Activated CD8-positive, alpha-beta memory T cell treated with anti-CD3 and anti-CD28 coated beads, Interleukin-2, amount 10 ng/mL, durations not matched to agents 7 days and 5 days (primary cell): ENCODE results near the gene PIGU. TPM values are rescaled to one million over a fixed set of nuclear protein-coding genes. Genes with fewer than 3 reads are reported as not detected.

Source experiments
- ATAC-seq: fragments of 150-1000 bp; cut with Tn5 transposase; one replicate; pipeline ENCODE4 v1.10.0; 2021; ENCODE audit warnings: moderate library complexity
- CTCF ChIA-PET: fragments of 350-600 bp; sonication (Branson Sonifier 250); formaldehyde crosslinking; loops from one replicate; lab custom pipeline; 2021; ENCODE audit warnings: antibody characterized with exemption; lab: Charles Lee
- DNase-seq: peaks from one replicate; pipeline ENCODE4 v3.0.0-alpha.2; 2020
- H3K27ac Mint-ChIP-seq: one replicate; pipeline ENCODE4 v1.8.0; 2021; ENCODE audit warnings: mild to moderate bottlenecking, mixed read lengths
- H3K27me3 Mint-ChIP-seq: one replicate; pipeline ENCODE4 v1.8.0; 2021; ENCODE audit warnings: mixed read lengths
- H3K36me3 Mint-ChIP-seq: one replicate; pipeline ENCODE4 v1.8.0; 2021; ENCODE audit warnings: mild to moderate bottlenecking, mixed read lengths
- H3K4me1 Mint-ChIP-seq: one replicate; pipeline ENCODE4 v1.8.0; 2021; ENCODE audit warnings: mixed read lengths
- H3K4me3 Mint-ChIP-seq: one replicate; pipeline ENCODE4 v1.8.0; 2021; ENCODE audit warnings: mild to moderate bottlenecking, moderate library complexity, mixed read lengths
- H3K9me3 Mint-ChIP-seq: one replicate; pipeline ENCODE4 v1.8.0; 2022; ENCODE audit warnings: low read depth, mixed read lengths
- total RNA-seq, 2 experiments: library from RNA; stranded (reverse); gene quantifications; one replicate each; pipeline ENCODE4 v1.2.3, GENCODE V29; 2021

Gene PIGU
- total RNA-seq, 2 experiments from 2014 or later: 20.5 to 20.7 TPM

DNA sequence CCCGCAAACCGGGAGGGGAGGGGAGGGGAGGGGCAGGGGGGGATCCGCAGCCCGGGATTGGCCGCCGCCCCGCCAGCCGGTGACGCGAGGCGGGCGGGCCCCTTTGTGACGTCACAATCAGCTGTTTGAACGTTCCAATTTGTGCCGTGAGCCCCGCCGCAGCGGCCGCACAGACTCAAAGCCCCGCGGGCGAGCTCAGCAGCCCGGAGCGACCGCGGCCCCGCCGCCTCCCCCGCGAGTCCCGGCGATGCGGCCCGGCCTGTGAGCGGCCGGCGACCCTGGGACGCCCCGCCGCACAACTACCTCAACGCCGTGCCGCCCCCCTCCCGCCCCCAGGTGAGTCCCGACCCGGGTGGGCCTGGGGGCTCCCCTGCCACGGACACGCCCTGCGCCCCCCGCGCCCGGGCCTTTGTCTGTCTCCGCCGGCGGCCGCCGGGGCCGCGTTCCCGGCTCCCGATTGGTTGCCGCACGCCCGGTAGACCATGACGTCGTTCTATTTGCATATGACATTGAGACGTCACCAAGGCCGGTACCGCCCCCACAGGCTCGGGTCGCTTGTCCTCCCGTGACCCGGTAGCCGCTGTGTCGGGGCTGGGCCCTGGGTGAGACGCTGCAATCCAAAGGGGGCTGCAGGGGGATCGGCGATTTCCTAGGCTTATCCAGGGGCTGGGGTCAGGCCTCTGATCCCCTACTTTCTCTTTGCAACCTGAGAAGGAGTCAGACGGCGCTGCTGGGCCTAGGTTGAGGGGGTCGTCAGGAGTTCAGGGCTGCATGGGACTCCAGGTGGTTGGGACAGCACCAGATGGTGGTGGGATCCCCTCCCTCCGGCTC, 27.5 kb upstream of the PIGU start, which contains the start of gene TP53INP2:
TP53INP2 (plus strand) TSS at position 168 of the 831 bp plus-strand sequence. CDS start 4,396 bp downstream, outside the sequence.
- Mint-ChIP-seq H3K9me3 (no peaks in the 10 kb centered on the region), H3K4me1 (peaks cover 22% of the 10 kb centered on the region), H3K4me3 (peak within 1 kb of the TSS; percentile 83), H3K36me3 (no peaks in the 10 kb centered on the region), H3K27me3 (peaks cover 19% of the 10 kb centered on the region), H3K27ac (peak within 1 kb of the TSS; percentile 85)
- CTCF ChIA-PET: interaction anchor here (0.6 to 4.9 kb wide), 10 partner anchors 24 to 392 kb away, joined by 3 to 43 read pairs (median 5); partner anchors contain the start of gene DYNLRB1
- DNase-seq: peak; percentile 93
- ATAC-seq: peak; percentile 65

DNA sequence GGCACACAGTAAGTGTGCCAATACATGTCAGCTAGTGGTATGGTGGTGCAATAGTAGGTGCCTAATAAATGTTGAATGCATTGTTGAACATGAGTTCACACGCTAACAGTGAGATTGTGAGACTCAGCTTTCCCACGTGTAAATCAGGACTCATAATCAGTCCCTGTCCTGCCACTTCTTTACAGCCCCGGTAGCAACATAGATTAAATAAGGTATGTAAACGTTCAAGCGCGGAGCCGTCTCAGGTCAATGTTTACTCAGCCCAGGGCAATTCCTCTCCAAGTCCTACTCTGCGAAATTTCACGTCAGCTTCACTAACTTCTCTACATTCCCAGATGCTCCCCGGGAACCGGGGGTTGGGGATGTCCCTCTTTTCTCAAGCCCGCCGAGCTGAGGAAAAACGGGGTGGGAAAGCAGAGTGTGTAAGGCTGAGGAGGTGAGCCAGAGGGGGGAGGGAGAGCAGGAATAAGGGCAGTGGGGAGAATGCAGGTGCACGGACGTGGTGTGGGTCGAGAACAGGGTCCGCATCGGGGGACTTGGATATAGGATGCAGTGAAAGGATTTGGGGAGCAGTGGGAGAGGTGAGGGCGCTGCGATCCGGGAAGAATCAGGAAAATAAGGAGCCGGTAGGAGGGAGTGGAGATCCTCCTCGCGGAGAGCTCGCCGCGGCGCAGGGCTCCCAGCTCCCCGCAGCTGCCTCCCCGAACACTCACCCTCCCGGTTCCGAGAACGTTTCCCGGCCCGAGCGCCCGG, 26.7 kb upstream of the PIGU start:
- no peaks in the 10 kb centered on the region for H3K36me3 Mint-ChIP-seq
- ATAC-seq: no peak
- H3K27me3 Mint-ChIP-seq: peaks cover 19% of the 10 kb centered on the region
- H3K4me1 Mint-ChIP-seq: peaks cover 21% of the 10 kb centered on the region
- peak overlapping the region; percentile 85 for H3K27ac Mint-ChIP-seq
- peak overlapping the region; percentile 83 for H3K4me3 Mint-ChIP-seq
- CTCF ChIA-PET: interaction anchor here (0.6 to 3.8 kb wide), 9 partner anchors 23 to 391 kb away, joined by 3 to 21 read pairs (median 3); partner anchors contain the start of genes DYNLRB1 and PIGU
- H3K9me3 Mint-ChIP-seq: no peaks in the 10 kb centered on the region
- no peak for DNase-seq

DNA sequence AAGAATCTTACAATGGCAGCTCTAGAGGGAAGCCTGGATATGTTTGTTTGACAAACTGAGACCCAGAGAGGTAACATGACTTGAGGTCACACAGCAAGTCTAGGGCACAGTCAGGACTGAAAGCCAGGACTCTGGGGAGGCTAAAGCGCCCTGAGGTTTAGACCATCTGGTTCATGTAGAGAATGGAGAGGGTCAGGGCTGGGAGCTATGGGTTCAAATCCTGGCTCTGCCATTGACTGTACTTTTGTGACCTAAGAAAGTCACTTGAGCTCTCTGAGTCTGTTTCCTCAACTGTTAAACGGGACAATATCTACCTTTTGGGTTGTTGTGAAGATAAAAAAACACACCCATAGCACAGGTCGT, 26.1 kb upstream of the PIGU start:
- no peaks in the 10 kb centered on the region for H3K36me3 Mint-ChIP-seq
- no peaks in the 10 kb centered on the region for H3K9me3 Mint-ChIP-seq
- no peak for DNase-seq
- CTCF ChIA-PET: interaction anchor here (0.6 to 3.8 kb wide), 7 partner anchors 26 to 391 kb away, joined by 3 to 21 read pairs (median 4); partner anchors contain the start of genes DYNLRB1 and PIGU
- peaks cover 18% of the 10 kb centered on the region for H3K4me1 Mint-ChIP-seq
- H3K4me3 Mint-ChIP-seq: peak overlapping the region; percentile 83
- peak overlapping the region; percentile 85 for H3K27ac Mint-ChIP-seq
- peaks cover 19% of the 10 kb centered on the region for H3K27me3 Mint-ChIP-seq
- no peak for ATAC-seq

DNA sequence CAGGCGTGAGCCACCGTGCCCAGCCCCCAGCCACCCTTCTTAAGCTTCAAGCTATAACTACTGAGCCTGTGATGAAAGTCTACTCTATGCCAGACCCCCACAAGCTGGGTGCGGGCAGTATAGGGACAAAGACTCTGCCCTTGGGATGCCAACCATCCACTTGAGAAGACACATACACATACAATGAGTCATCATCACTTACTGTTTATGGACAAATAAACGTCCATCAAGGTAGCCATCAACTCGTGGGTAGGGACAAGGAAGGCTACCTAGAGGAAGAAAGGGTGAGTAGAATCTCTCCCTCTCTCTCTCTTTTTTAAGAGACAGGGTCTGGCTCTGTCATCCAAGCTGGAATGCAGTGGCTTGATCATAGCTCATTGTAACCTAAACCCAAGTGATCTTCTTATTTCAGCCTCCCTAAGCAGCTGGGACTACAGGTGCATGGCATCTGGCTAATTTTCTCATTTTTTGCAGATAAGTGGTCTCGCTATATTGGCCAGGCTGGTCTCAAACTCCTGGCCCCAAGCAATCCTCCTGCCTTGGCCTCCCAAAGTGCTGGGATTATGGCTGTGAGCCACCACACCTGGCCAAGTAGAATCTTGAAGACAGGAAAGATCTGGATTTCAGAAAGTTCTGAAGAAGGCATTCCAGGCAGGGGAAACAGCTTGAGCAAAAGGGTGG, 24.7 kb upstream of the PIGU start:
- Mint-ChIP-seq H3K4me1 (peaks cover 16% of the 10 kb centered on the region), H3K9me3 (no peaks in the 10 kb centered on the region), H3K27me3 (peaks cover 23% of the 10 kb centered on the region), H3K27ac (no peak overlapping the region), H3K36me3 (no peaks in the 10 kb centered on the region), H3K4me3 (no peak overlapping the region)
- CTCF ChIA-PET: interaction anchor here (0.5 to 3.8 kb wide), 3 partner anchors 165 to 1683 kb away, joined by 3 to 21 read pairs (median 4); no protein-coding TSS in a partner anchor
- ATAC-seq (no peak), DNase-seq (no peak)

DNA sequence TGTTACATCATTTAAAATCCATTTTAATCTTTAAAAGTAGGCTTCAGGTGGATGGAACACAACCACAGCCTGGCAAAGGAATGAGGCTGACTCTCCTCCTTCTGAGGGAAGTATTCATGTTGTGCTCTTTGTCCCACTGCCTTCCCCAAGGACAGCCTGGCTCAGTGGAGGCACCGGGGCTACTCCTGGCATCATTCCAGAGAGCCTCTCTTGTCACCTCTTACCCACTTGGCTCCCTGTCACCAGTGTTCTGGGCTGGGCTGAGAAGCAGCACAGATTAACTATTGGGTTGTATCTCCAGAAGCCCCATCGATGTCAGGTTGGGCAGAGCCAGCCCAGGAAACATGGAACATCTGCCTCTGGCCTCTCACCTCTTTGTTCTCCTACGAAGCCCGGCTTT, 16.5 kb upstream of the PIGU start:
- H3K27me3 Mint-ChIP-seq: peaks cover 4% of the 10 kb centered on the region
- ATAC-seq: no peak
- CTCF ChIA-PET: no interaction called here
- H3K36me3 Mint-ChIP-seq: no peaks in the 10 kb centered on the region
- no peaks in the 10 kb centered on the region for H3K4me1 Mint-ChIP-seq
- no peak overlapping the region for H3K27ac Mint-ChIP-seq
- DNase-seq: no peak
- H3K4me3 Mint-ChIP-seq: no peak overlapping the region
- H3K9me3 Mint-ChIP-seq: no peaks in the 10 kb centered on the region

DNA sequence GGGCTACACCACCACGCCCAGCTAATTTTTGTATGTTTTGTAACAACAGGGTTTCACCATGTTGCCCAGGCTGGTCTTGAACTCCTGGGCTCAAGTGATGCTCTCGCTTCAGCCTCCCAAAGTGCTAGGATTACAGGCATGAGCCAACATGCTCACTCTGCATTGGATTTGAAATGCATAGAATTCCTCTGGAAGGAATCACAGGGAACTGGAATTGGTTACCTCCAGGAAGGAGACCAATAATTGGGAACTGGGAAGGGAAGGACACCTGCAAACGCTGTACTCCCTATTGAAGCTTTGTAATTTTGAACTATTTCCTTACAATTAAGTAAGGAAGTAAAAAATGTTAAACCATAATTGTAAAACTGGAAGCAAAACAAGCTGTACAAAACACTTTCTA, 14.9 kb upstream of the PIGU start:
- no peak for DNase-seq
- Mint-ChIP-seq H3K4me1 (no peaks in the 10 kb centered on the region), H3K27ac (no peak overlapping the region), H3K4me3 (no peak overlapping the region), H3K27me3 (no peaks in the 10 kb centered on the region), H3K9me3 (no peaks in the 10 kb centered on the region), H3K36me3 (no peaks in the 10 kb centered on the region)
- CTCF ChIA-PET: no interaction called here
- no peak for ATAC-seq

DNA sequence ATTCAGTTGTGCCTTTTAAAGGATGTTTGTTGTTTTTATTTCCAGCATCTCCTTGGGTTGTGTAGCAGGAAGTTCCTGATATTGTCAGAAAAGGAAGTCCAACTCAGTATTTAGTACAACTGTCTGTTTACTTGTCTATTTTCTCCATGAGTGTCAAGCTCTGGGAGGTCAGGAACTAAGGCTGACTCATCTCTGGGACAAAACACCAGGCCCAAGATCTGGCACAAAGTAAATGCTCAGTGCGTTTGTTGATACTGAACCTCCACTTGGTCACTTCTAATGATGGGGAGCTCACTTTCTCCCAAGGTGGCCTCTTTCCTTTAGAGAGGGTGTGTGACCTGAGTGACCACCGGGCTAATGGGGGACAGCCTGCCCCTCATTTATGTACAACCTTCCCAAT, 12.6 kb upstream of the PIGU start:
- Mint-ChIP-seq H3K4me1 (no peaks in the 10 kb centered on the region), H3K9me3 (no peaks in the 10 kb centered on the region), H3K4me3 (no peak overlapping the region), H3K27ac (no peak overlapping the region), H3K27me3 (no peaks in the 10 kb centered on the region), H3K36me3 (no peaks in the 10 kb centered on the region)
- DNase-seq (no peak), ATAC-seq (no peak)
- CTCF ChIA-PET: no interaction called here

DNA sequence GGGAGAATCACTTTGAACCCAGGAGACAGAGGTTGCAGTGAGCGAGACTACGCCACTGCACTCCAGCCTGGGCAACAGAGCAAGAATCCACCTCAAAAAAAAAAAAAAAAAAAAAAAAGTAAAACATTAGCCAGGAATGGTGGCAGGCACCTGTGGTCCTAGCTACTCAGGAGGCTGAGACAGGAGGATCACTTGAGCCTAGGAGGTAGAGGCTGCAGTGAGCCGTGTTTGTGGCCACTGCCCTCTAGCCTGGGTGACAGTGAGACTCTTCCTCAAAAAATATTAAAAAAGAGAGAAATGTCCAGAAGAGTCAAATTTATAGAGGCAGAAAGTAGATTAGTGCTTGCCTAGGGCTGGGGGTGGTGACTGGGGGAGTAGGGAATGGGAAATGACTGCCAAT, 6.8 kb upstream of the PIGU start:
- ATAC-seq (no peak), DNase-seq (no peak)
- no peak overlapping the region for H3K4me3 Mint-ChIP-seq
- H3K4me1 Mint-ChIP-seq: peaks cover 12% of the 10 kb centered on the region
- no peaks in the 10 kb centered on the region for H3K27me3 Mint-ChIP-seq
- no peaks in the 10 kb centered on the region for H3K9me3 Mint-ChIP-seq
- H3K27ac Mint-ChIP-seq: no peak overlapping the region
- CTCF ChIA-PET: interaction anchor here (1.4 to 1.5 kb wide), 2 partner anchors 24 to 86 kb away, joined by 3 to 4 read pairs; no protein-coding TSS in a partner anchor
- H3K36me3 Mint-ChIP-seq: peaks cover 2% of the 10 kb centered on the region

DNA sequence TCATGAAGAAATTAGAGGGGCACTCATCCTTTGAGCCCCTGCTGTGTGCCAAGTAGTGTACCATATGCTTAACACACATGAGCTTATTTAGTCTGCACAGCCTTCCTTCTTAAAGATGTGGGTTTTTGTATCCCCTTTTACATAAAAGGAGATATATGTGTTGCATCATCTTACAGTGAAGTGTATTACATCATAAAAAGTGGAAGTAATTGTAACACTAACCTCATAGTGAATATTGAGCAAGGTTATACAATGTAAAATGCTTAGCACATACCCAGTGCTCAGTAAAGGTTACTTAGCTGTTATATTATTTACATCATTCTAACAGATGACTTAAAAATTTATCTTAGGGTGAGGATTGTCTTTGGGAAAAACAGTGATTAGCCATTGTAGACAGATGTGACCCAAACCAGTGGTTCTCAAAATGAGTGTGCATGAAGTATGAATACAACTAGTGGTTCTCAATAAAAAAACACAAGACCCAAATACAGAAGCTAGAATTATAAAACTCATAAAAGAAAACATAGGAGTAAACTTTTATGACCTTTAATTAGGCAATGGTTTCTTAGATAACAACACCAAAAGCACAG, 3.8 kb upstream of the PIGU start:
- Mint-ChIP-seq H3K36me3 (peaks cover 2% of the 10 kb centered on the region), H3K9me3 (no peaks in the 10 kb centered on the region), H3K27ac (no peak overlapping the region), H3K4me3 (no peak overlapping the region), H3K27me3 (no peaks in the 10 kb centered on the region), H3K4me1 (peaks cover 26% of the 10 kb centered on the region)
- CTCF ChIA-PET: interaction anchor here (1.0 kb wide), 1 partner anchor 24 kb away, joined by 3 read pairs; the partner anchor contains the start of gene TP53INP2
- ATAC-seq (no peak), DNase-seq (no peak)

DNA sequence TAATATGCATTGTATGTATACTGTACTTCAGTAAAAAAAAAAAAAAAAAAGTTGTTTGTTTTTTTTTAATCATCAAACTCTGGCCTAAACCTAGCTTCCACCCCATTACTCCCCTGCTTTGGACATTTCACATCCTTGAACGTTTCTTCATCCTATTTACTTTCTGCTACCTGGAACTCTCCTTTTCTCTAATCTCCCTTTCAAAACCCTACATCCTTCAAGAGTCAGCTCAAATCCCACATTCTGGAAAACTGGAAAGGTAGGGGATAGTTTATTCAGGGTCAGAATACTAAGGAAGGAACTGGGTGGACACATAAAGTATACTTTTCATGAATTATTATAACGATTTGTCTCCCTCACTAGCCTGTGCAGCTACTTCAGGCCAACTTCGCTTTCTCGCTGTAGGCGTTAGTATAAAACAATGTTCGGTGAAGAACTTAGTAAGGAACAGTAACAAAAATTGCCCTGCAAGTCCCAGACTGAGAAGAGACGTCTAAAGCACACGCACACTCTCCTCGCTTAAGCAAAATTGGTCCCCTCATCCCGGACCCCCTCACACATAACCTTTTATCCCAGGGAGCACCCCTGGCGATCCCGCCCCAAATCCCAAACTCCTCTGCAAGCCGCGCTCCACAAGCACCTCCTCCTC, 775 bp downstream of the PIGU start:
- DNase-seq: no peak
- Mint-ChIP-seq H3K27me3 (no peaks in the 10 kb centered on the region), H3K4me3 (peak overlapping the region; percentile 99), H3K36me3 (peaks cover 3% of the 10 kb centered on the region), H3K27ac (peak overlapping the region; percentile 93), H3K9me3 (no peaks in the 10 kb centered on the region), H3K4me1 (peaks cover 34% of the 10 kb centered on the region)
- no peak for ATAC-seq
- CTCF ChIA-PET: no interaction called here

DNA sequence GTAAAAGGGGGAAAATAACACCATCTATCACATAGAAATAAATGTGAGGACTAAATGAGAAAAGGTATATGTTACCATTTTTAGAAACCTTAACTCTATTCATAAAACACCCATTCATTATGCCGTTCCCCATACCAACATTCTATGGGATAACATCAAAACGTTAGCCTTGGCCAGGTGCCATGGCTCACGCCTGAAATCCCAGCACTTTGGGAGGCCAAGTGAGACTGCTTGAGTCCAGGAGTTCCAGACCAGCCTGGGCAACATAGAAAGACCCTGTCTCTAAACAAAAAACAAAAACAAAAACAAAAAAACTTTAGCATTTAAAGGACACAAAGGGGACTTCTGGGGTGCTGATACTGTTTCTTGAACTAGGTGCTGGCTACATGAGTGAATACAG, 1.3 kb downstream of the PIGU start:
- no peak overlapping the region for H3K4me3 Mint-ChIP-seq
- H3K27ac Mint-ChIP-seq: no peak overlapping the region
- DNase-seq (no peak), ATAC-seq (no peak)
- CTCF ChIA-PET: interaction anchor here (0.7 to 1.8 kb wide), 2 partner anchors 144 to 362 kb away, joined by 3 to 6 read pairs; no protein-coding TSS in a partner anchor
- H3K9me3 Mint-ChIP-seq: no peaks in the 10 kb centered on the region
- H3K4me1 Mint-ChIP-seq: peaks cover 29% of the 10 kb centered on the region
- no peaks in the 10 kb centered on the region for H3K27me3 Mint-ChIP-seq
- peaks cover 3% of the 10 kb centered on the region for H3K36me3 Mint-ChIP-seq

DNA sequence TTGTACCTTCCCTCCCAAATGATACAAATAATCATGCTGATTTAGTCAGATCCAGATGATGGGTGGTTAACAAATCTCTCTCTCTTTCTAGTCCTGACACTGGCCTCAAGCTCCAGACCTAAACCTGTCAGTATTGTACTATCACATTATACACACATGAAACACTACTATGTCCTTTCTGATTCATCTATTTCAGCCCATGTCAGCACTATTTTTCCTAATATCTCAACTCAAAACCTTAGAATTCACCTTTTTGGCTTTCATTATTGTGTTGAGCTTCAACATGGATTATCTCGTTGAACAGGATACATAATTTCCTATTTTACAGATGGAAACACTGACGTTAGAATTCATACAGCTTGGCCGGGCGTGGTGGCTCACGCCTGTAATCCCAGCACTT, 3.5 kb downstream of the PIGU start:
- CTCF ChIA-PET: interaction anchor here (1.0 kb wide), 1 partner anchor 9 kb away, joined by 3 read pairs; no protein-coding TSS in a partner anchor
- no peak for ATAC-seq
- peaks cover 20% of the 10 kb centered on the region for H3K4me1 Mint-ChIP-seq

More for the DNA sequence above, 3.5 kb downstream of the PIGU start:
- no peak overlapping the region for H3K4me3 Mint-ChIP-seq
- H3K9me3 Mint-ChIP-seq: no peaks in the 10 kb centered on the region
- peaks cover 5% of the 10 kb centered on the region for H3K36me3 Mint-ChIP-seq
- H3K27ac Mint-ChIP-seq: no peak overlapping the region
- no peaks in the 10 kb centered on the region for H3K27me3 Mint-ChIP-seq
- no peak for DNase-seq
